ENCODE results near the gene LDOC1. TPM values are rescaled to one million over a fixed set of nuclear protein-coding genes. Genes with fewer than 3 reads are reported as not detected.

Gene LDOC1
- total RNA-seq (9.0 and 11.8 TPM in 2 replicates), polyA plus RNA-seq (137 and 164 TPM in 2 replicates)

DNA sequence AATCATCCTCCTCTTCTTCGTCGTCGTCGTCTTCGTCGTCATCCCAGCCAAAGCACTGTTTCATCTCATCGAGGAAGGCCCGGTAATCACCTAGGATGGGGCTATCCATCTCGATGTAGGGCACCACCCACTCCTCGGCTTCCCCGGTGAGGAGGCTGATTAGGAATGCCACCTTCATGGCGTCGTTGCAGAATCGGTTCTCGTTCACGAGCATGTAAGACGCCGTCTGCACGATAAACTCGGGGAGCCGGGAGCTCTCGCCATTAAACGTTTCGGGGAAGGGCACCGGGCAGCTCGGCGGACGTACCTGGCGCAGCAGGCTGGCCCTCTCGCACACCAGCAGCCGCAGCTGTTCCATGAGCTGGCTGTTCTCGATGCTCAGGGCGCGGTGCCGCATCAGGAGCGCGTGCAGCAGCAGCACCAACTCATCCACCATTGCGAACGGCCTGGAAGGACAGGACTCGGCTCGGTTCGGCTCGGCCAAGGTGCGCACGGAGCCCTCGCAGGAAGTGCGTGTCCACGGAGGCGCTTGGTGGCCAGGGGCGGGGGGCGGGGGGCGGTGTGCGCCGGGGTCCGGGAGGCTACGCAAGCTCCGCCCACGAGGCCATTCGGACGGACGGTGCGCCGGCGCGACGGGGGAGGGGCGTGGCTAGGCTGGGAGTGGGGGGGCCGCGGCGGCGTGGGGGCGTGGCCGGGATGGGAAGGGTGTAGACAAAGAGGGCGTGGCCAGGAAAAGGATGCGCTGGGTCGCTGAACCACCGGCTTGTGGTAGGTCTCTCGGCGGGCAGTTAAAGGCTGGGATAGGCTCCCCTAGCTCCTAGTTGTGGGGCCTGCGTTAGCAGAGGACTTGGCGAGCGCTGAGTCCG, at the start of gene LDOC1:
Gene LDOC1, minus strand, starts transcription at position 544 of the 866 bp plus-strand sequence. Its CDS starts 108 bp downstream, at position 436.
- peak; percentile 92 for DNase-seq (ENCODE audit: low spot score)

DNA sequence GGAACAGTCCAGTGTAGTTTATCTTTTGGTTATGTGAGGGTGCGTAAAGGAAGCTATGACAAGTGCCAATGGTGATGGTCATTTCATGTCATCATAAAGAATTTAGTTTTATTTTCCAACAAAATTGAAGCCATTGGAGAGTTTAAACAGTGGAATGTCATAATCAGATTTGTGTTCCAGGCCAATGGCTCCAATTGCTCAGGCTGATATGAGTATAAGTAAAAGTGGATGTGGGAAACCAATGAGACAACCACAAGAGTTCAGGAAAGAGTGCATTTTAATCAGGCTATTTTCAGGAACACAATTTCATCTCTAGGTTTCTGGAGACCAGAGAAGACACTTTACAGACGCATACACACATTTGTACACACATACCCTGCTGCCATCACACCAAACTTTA, 44.7 kb upstream of the LDOC1 start:
- WGBS (ENCODE audit: low lambda C conversion rate, missing lambda C conversion rate) = 83% methylated on average over 2 of the region's 2 CpGs
- H3K79me2 ChIP-seq = no peaks in the 10 kb centered on the region
- H3K4me1 ChIP-seq (ENCODE audit: insufficient read depth) = no peaks in the 10 kb centered on the region
- no peak for TF ChIP-seq EZH2phosphoT487 (IDR thresholded peaks at IDR 0.05; ENCODE audit: low read depth, severe bottlenecking, unreplicated experiment)
- TF ChIP-seq, protein P1, sequence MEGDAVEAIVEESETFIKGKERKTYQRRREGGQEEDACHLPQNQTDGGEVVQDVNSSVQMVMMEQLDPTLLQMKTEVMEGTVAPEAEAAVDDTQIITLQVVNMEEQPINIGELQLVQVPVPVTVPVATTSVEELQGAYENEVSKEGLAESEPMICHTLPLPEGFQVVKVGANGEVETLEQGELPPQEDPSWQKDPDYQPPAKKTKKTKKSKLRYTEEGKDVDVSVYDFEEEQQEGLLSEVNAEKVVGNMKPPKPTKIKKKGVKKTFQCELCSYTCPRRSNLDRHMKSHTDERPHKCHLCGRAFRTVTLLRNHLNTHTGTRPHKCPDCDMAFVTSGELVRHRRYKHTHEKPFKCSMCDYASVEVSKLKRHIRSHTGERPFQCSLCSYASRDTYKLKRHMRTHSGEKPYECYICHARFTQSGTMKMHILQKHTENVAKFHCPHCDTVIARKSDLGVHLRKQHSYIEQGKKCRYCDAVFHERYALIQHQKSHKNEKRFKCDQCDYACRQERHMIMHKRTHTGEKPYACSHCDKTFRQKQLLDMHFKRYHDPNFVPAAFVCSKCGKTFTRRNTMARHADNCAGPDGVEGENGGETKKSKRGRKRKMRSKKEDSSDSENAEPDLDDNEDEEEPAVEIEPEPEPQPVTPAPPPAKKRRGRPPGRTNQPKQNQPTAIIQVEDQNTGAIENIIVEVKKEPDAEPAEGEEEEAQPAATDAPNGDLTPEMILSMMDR (IDR thresholded peaks at IDR 0.05; ENCODE audit: poor library complexity) = no peak
- no peak for TF ChIP-seq EZH2 (IDR thresholded peaks at IDR 0.05; ENCODE audit: borderline replicate concordance)
- H3K36me3 ChIP-seq (replicated peaks; ENCODE audit: insufficient read depth, low read depth) = no peaks in the 10 kb centered on the region
- no peak overlapping the region for H3K4me3 ChIP-seq
- H3K27ac ChIP-seq = no peak overlapping the region
- no peaks in the 10 kb centered on the region for H4K20me1 ChIP-seq (ENCODE audit: insufficient read depth, poor library complexity, severe bottlenecking)
- H3K27me3 ChIP-seq = no peaks in the 10 kb centered on the region
- no peak overlapping the region for H2AFZ ChIP-seq
- no peak overlapping the region for H3K4me2 ChIP-seq
- H3K9me3 ChIP-seq (ENCODE audit: low read depth) = no peaks in the 10 kb centered on the region
- DNase-seq (ENCODE audit: low spot score) = no peak
- H3K9me2 ChIP-seq (replicated peaks; ENCODE audit: insufficient read depth) = no peaks in the 10 kb centered on the region

More for the DNA sequence above, at the start of gene LDOC1:
- Histone ChIP-seq H3K9me3 (ENCODE audit: low read depth) (no peaks in the 10 kb centered on the region), H4K20me1 (ENCODE audit: insufficient read depth, poor library complexity, severe bottlenecking) (no peaks in the 10 kb centered on the region), H3K9me2 (replicated peaks; ENCODE audit: insufficient read depth) (no peaks in the 10 kb centered on the region), H3K36me3 (replicated peaks; ENCODE audit: insufficient read depth, low read depth) (no peaks in the 10 kb centered on the region), H3K4me2 (peak within 1 kb of the TSS; percentile 85), H3K27me3 (no peaks in the 10 kb centered on the region), H3K79me2 (peaks cover 2% of the 10 kb centered on the region), H2AFZ (peak within 1 kb of the TSS; percentile 73), H3K4me1 (ENCODE audit: insufficient read depth) (no peaks in the 10 kb centered on the region), H3K4me3 (peak within 1 kb of the TSS; percentile 66), H3K27ac (peak within 1 kb of the TSS; percentile 68)
- 51% methylated on average over 48 of the region's 83 CpGs for WGBS (ENCODE audit: low lambda C conversion rate, missing lambda C conversion rate)
- no peak for TF ChIP-seq EZH2 (IDR thresholded peaks at IDR 0.05; ENCODE audit: borderline replicate concordance)
- TF ChIP-seq, protein P1 (IDR thresholded peaks at IDR 0.05; ENCODE audit: poor library complexity) = no peak
- TF ChIP-seq EZH2phosphoT487 (IDR thresholded peaks at IDR 0.05; ENCODE audit: low read depth, severe bottlenecking, unreplicated experiment) = no peak

GRCh38 chrX:141220342-141221008, 43.5 kb upstream of the LDOC1 start:
- 57% methylated on average over 3 of the region's 3 CpGs for WGBS (ENCODE audit: low lambda C conversion rate, missing lambda C conversion rate)
- no peaks in the 10 kb centered on the region for H3K9me2 ChIP-seq (replicated peaks; ENCODE audit: insufficient read depth)
- no peaks in the 10 kb centered on the region for H3K36me3 ChIP-seq (replicated peaks; ENCODE audit: insufficient read depth, low read depth)
- peak; percentile 6 for DNase-seq (ENCODE audit: low spot score)
- H3K9me3 ChIP-seq (ENCODE audit: low read depth) = no peaks in the 10 kb centered on the region
- no peaks in the 10 kb centered on the region for H3K79me2 ChIP-seq
- no peak overlapping the region for H2AFZ ChIP-seq
- no peak overlapping the region for H3K4me3 ChIP-seq
- no peaks in the 10 kb centered on the region for H3K27me3 ChIP-seq
- H3K27ac ChIP-seq = peak overlapping the region; percentile 8
- TF ChIP-seq EZH2 (IDR thresholded peaks at IDR 0.05; ENCODE audit: borderline replicate concordance) = no peak
- TF ChIP-seq EZH2phosphoT487 (IDR thresholded peaks at IDR 0.05; ENCODE audit: low read depth, severe bottlenecking, unreplicated experiment) = no peak
- TF ChIP-seq, protein P1 (IDR thresholded peaks at IDR 0.05; ENCODE audit: poor library complexity) = no peak
- H3K4me1 ChIP-seq (ENCODE audit: insufficient read depth) = no peaks in the 10 kb centered on the region
- H4K20me1 ChIP-seq (ENCODE audit: insufficient read depth, poor library complexity, severe bottlenecking) = no peaks in the 10 kb centered on the region
- no peak overlapping the region for H3K4me2 ChIP-seq
